ENCODE measurements around the gene TMEM82. TPM values are rescaled to one million over a fixed set of nuclear protein-coding genes. Genes with fewer than 3 reads are reported as not detected.

TMEM82 gene
- total and polyA plus RNA-seq, 9 of the 15 experiments (the other 6 are each of a cell fraction or from before 2014, with no cell fraction given), result not detected

DNA sequence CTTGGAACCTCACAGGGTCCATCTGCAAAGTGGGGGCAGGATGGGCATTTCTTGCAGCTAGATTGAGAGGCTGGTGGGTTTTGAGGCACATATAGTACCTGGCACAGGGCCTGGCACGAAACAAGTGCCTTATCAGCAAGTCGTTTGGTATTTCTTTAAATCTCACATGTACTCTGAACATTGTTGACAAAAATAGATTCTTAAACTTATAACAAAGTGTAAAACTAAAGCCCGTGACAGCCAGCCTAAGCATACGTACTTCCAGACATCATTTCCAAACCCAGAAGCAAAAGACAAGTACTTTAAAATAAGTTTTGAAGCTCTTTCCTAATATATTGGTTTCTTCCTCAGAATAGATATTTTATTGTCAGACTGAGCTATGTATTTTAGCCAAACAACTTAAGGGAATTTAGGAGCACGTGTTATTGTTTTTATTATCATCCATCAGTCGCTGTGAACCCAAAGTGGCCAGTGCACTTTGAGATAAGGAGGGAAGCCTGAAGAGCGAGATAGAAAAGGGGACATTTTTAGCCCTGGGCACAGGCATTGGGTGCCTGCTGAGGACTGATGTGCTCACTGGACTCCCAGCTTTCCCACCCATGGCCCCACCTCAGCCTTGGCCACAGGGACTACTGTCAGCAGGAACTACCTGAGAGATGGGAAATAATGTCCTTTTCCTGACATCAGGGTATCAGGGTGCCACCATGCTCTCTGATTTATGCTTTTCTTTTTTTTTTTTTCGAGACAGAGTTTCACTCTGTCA is 19.2 kb downstream of the TMEM82 start:
- Histone ChIP-seq H4K20me1 (replicated peaks; ENCODE audit: control insufficient read depth, insufficient read depth, low read length) (peaks cover 12% of the 10 kb centered on the region), H3K27me3 (ENCODE audit: control insufficient read depth in 2 of 2, insufficient read depth in 2 of 2, low read length in 2 of 2) (peaks cover 31 to 75% of the 10 kb centered on the region in 2 experiments; a peak in 4 of 5 replicates), H3K36me3 (ENCODE audit: control insufficient read depth, insufficient read depth, low read length) (no peaks in the 10 kb centered on the region), H3K4me2 (ENCODE audit: insufficient read depth, low read length) (peak overlapping the region; percentile 10; the same call in 1 of the 2 replicates), H3K9ac (ENCODE audit: insufficient read depth in 1 of 2, low read depth in 2 of 2, low read length in 2 of 2) (peak overlapping the region in 1 of 2 experiments; percentile 2; a peak in 1 of 4 replicates), H3K79me2 (ENCODE audit: control insufficient read depth, insufficient read depth, low read length) (no peaks in the 10 kb centered on the region), H3K4me1 (replicated peaks in 1 of 2; ENCODE audit: control insufficient read depth in 2 of 2, insufficient read depth in 2 of 2, low read length in 2 of 2) (peaks cover 15 to 50% of the 10 kb centered on the region in 2 experiments; a peak in 4 of 5 replicates), H3K27ac (ENCODE audit: extremely low read depth, low read depth, low read length) (no peak overlapping the region), H3K4me3 (no peak overlapping the region), H2AFZ (ENCODE audit: low read depth, low read length) (no peak overlapping the region), H3K9me1 (ENCODE audit: control insufficient read depth, insufficient read depth, low read length) (no peaks in the 10 kb centered on the region), H3K9me3 (replicated peaks; ENCODE audit: control insufficient read depth, insufficient read depth, low read depth, low read length) (no peaks in the 10 kb centered on the region)
- FAIRE-seq (peak; percentile 64), DNase-seq (ENCODE audit: extremely low read depth in 1 of 4, low spot score in 3 of 4) (peak in 2 of 4 experiments; percentile 56 to 58), ATAC-seq (peak; percentile 26)
- intact Hi-C loops (cut with micrococcal nuclease) (no loop called here), in situ Hi-C loops (cut with MboI) (no loop called here)
- no TSS peak for BruUV-seq (replicated peaks)
- WGBS (ENCODE audit: insufficient coverage, low coverage, missing lambda C conversion rate), result 1% methylated on average over 8 of the region's 8 CpGs
- ChIA-PET CTCF (ENCODE audit: low intra/inter-chr PET ratio) (no interaction called here), POLR2A (interaction anchor here (1.6 kb wide), 1 partner anchor 13 kb away, joined by 5 read pairs; no protein-coding TSS in a partner anchor)
- no peak for TF ChIP-seq THRAP3 (IDR thresholded peaks at IDR 0.05; ENCODE audit: borderline replicate concordance)
- peak; percentile 78 for TF ChIP-seq BHLHE40 (IDR thresholded peaks at IDR 0.05; ENCODE audit: low read length)
- TF ChIP-seq, protein P1, sequence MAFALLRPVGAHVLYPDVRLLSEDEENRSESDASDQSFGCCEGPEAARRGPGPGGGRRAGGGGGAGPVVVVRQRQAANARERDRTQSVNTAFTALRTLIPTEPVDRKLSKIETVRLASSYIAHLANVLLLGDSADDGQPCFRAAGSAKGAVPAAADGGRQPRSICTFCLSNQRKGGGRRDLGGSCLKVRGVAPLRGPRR (CRISPR knock-in tag; IDR thresholded peaks at IDR 0.05), result 0 out of 2 replicates have a peak, but pooled peaks have one; percentile 19
- TF ChIP-seq, protein P2, sequence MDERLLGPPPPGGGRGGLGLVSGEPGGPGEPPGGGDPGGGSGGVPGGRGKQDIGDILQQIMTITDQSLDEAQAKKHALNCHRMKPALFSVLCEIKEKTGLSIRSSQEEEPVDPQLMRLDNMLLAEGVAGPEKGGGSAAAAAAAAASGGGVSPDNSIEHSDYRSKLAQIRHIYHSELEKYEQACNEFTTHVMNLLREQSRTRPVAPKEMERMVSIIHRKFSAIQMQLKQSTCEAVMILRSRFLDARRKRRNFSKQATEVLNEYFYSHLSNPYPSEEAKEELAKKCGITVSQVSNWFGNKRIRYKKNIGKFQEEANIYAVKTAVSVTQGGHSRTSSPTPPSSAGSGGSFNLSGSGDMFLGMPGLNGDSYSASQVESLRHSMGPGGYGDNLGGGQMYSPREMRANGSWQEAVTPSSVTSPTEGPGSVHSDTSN (CRISPR knock-in tag; IDR thresholded peaks at IDR 0.05; ENCODE audit: low read depth), result no peak
- TF ChIP-seq, protein P2 (tag; conservative IDR thresholded peaks at IDR 0.05; ENCODE audit: low read depth), result no peak
- TF ChIP-seq, protein P3, sequence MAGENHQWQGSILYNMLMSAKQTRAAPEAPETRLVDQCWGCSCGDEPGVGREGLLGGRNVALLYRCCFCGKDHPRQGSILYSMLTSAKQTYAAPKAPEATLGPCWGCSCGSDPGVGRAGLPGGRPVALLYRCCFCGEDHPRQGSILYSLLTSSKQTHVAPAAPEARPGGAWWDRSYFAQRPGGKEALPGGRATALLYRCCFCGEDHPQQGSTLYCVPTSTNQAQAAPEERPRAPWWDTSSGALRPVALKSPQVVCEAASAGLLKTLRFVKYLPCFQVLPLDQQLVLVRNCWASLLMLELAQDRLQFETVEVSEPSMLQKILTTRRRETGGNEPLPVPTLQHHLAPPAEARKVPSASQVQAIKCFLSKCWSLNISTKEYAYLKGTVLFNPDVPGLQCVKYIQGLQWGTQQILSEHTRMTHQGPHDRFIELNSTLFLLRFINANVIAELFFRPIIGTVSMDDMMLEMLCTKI (IDR thresholded peaks at IDR 0.05; ENCODE audit: partially characterized antibody), result no peak
- no peak for TF ChIP-seq COPS2 (conservative IDR thresholded peaks at IDR 0.05)
- no peak for TF ChIP-seq ZNF133 (CRISPR knock-in tag; IDR thresholded peaks at IDR 0.05)
- TF ChIP-seq, protein P4, sequence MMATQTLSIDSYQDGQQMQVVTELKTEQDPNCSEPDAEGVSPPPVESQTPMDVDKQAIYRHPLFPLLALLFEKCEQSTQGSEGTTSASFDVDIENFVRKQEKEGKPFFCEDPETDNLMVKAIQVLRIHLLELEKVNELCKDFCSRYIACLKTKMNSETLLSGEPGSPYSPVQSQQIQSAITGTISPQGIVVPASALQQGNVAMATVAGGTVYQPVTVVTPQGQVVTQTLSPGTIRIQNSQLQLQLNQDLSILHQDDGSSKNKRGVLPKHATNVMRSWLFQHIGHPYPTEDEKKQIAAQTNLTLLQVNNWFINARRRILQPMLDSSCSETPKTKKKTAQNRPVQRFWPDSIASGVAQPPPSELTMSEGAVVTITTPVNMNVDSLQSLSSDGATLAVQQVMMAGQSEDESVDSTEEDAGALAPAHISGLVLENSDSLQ (IDR thresholded peaks at IDR 0.05), result peak; percentile 59
- no peak for TF ChIP-seq ZNF316 (IDR thresholded peaks at IDR 0.05)
- peak; percentile 32; the same call in 1 of the 2 replicates for TF ChIP-seq DPF2 (IDR thresholded peaks at IDR 0.05)
- peak; percentile 45 for TF ChIP-seq MEIS2 (IDR thresholded peaks at IDR 0.05; ENCODE audit: partially characterized antibody)
